GM23338 (cell line): Measurements from ENCODE around the gene SEMA6B. TPM values are rescaled to one million over a fixed set of nuclear protein-coding genes. Genes with fewer than 3 reads are reported as not detected.
A peak's percentile ranks its signal among the peaks of the same experiment; 100 is the strongest.

Experiments
- ATAC-seq: fragments of 200-7000 bp; cut with Tn5 transposase; 3 replicates; pipeline ENCODE4 v1.9.1; 2020
- DNase-seq: peaks from one replicate; pipeline ENCODE4 v3.0.0-alpha.2; 2015; ENCODE audit warnings: low spot score
- H2AFZ ChIP-seq: fragments of 200-600 bp; sonication (generic); 2 replicates; pipeline ENCODE4 v1.8.0; 2016; ENCODE audit warnings: antibody characterized with exemption, mild to moderate bottlenecking, moderate library complexity
- H3F3A ChIP-seq: fragments of 200-600 bp; sonication (generic); replicated peaks from 2 replicates; pipeline ENCODE4 v1.8.0; 2017; ENCODE audit warnings: antibody characterized with exemption, mixed run types, low read depth
- H3K27ac ChIP-seq: fragments of 200-600 bp; sonication (generic); 2 replicates; pipeline ENCODE4 v1.6.1; 2016; ENCODE audit warnings: low read depth
- H3K27me3 ChIP-seq: fragments of 200-600 bp; sonication (generic); 2 replicates; pipeline ENCODE4 v1.8.0; 2016; ENCODE audit warnings: mild to moderate bottlenecking, mixed run types, moderate library complexity; ENCODE audit not compliant: insufficient read depth
- H3K36me3 ChIP-seq: fragments of 200-600 bp; sonication (generic); 2 replicates; pipeline ENCODE4 v1.8.0; 2016; ENCODE audit warnings: mild to moderate bottlenecking; ENCODE audit not compliant: insufficient read depth
- H3K4me1 ChIP-seq: fragments of 200-600 bp; sonication (generic); 2 replicates; pipeline ENCODE4 v1.8.0; 2016; ENCODE audit warnings: mild to moderate bottlenecking, moderate library complexity; ENCODE audit not compliant: insufficient read depth
- H3K4me2 ChIP-seq: fragments of 200-600 bp; sonication (generic); 2 replicates; pipeline ENCODE4 v1.7.1; 2017; ENCODE audit warnings: mixed run types
- H3K4me3 ChIP-seq: fragments of 200-600 bp; sonication (generic); 2 replicates; pipeline ENCODE4 v1.6.1; 2016; ENCODE audit warnings: mixed run types
- H3K79me2 ChIP-seq: fragments of 200-600 bp; sonication (generic); replicated peaks from 2 replicates; pipeline ENCODE4 v1.8.0; 2017; ENCODE audit warnings: mild to moderate bottlenecking; ENCODE audit not compliant: insufficient read depth
- H3K9me2 ChIP-seq: fragments of 200-600 bp; sonication (generic); 2 replicates; pipeline ENCODE4 v1.8.0; 2017; ENCODE audit not compliant: insufficient read depth
- H4K20me1 ChIP-seq: fragments of 200-600 bp; sonication (generic); replicated peaks from 2 replicates; pipeline ENCODE4 v1.8.0; 2017; ENCODE audit warnings: mild to moderate bottlenecking; ENCODE audit not compliant: insufficient read depth
- H3K27ac Mint-ChIP-seq: 2 replicates; pipeline ENCODE4 v1.8.0; 2020; ENCODE audit warnings: inconsistent platforms, mild to moderate bottlenecking, moderate library complexity, mixed read lengths
- H3K27me3 Mint-ChIP-seq: 3 replicates; pipeline ENCODE4 v1.8.0; 2022; ENCODE audit warnings: low read depth, mild to moderate bottlenecking, moderate library complexity, mixed read lengths, inconsistent platforms; ENCODE audit not compliant: insufficient read depth, poor library complexity
- H3K36me3 Mint-ChIP-seq: 3 replicates; pipeline ENCODE4 v1.8.0; 2021; ENCODE audit warnings: low read depth, mild to moderate bottlenecking, inconsistent platforms, moderate library complexity, mixed read lengths
- H3K4me1 Mint-ChIP-seq: 3 replicates; pipeline ENCODE4 v1.8.0; 2020; ENCODE audit warnings: mild to moderate bottlenecking, inconsistent platforms, mixed read lengths
- H3K4me3 Mint-ChIP-seq: 3 replicates; pipeline ENCODE4 v1.8.0; 2021; ENCODE audit warnings: moderate library complexity, mild to moderate bottlenecking, inconsistent platforms, mixed read lengths
- H3K9me3 Mint-ChIP-seq: 3 replicates; pipeline ENCODE4 v1.8.0; 2020; ENCODE audit warnings: moderate library complexity, mild to moderate bottlenecking, inconsistent platforms, mixed read lengths
- CREB1 ChIP-seq: fragments of 250-450 bp; sonication (Bioruptor Pico); IDR thresholded peaks from 2 replicates; pipeline ENCODE4 v1.5.0; 2020; ENCODE audit warnings: low read depth, mild to moderate bottlenecking, moderate library complexity
- ETS1 ChIP-seq: IDR thresholded peaks from 2 replicates; pipeline ENCODE4 v1.6.1; 2016; ENCODE audit warnings: antibody characterized with exemption
- EZH2 ChIP-seq: fragments of 200-600 bp; sonication (generic); IDR thresholded peaks from one replicate; pipeline ENCODE4 v1.8.0; 2017; ENCODE audit warnings: antibody characterized with exemption, mild to moderate bottlenecking, low read depth; ENCODE audit not compliant: unreplicated experiment
- NANOG ChIP-seq: IDR thresholded peaks from 2 replicates; pipeline ENCODE4 v1.6.1; 2016; ENCODE audit warnings: antibody characterized with exemption, borderline replicate concordance
- STAT1 ChIP-seq: IDR thresholded peaks from one replicate; pipeline ENCODE4 v1.6.1; 2016; ENCODE audit warnings: antibody characterized with exemption; ENCODE audit not compliant: unreplicated experiment
- ZNF114 ChIP-seq: fragments of 250-450 bp; sonication (Bioruptor Pico); IDR thresholded peaks from 2 replicates; pipeline ENCODE4 v1.5.0; 2020; ENCODE audit warnings: mild to moderate bottlenecking, moderate library complexity
- ZNF331 ChIP-seq: fragments of 250-450 bp; sonication (Bioruptor Pico); IDR thresholded peaks from 2 replicates; pipeline ENCODE4 v1.5.0; 2020; ENCODE audit warnings: low read depth, mild to moderate bottlenecking, moderate library complexity
- ZNF462 ChIP-seq: fragments of 250-450 bp; sonication (Bioruptor Pico); IDR thresholded peaks from 2 replicates; pipeline ENCODE4 v1.5.0; 2020; ENCODE audit warnings: mild to moderate bottlenecking, moderate library complexity
- polyA plus RNA-seq: library from polyadenylated mRNA; unstranded; fragments of >200 nt; fragmentation: Nextera tagmentation; extraction: Ambion mirVana; gene quantifications from 2 replicates; pipeline ENCODE4 v1.2.1, GENCODE V29; 2016
- total RNA-seq: library from RNA; depleted of rRNA; stranded (reverse); fragments of >200 nt; shearing (Covaris generic); gene quantifications from 2 replicates; pipeline ENCODE4 v1.2.3, GENCODE V29; 2014

The SEMA6B gene
- total and polyA plus RNA-seq, 2 experiments from 2014 or later: 5.3 to 42.7 TPM

GRCh38 chr19:4588291-4588761 lies 28.8 kb upstream of the SEMA6B start:
- no peak overlapping the region for H3K27ac ChIP-seq
- H3K4me1 ChIP-seq: peaks cover 5% of the 10 kb centered on the region
- no peak overlapping the region for H3K4me3 ChIP-seq
- ATAC-seq (no peak), DNase-seq (no peak)
- H3K36me3 Mint-ChIP-seq: no peaks in the 10 kb centered on the region
- peaks cover 21% of the 10 kb centered on the region for H3K4me1 Mint-ChIP-seq
- H3K9me2 ChIP-seq: no peaks in the 10 kb centered on the region
- 0 out of 2 replicates have a peak, but pooled peaks cover 8% of the 10 kb centered on the region for H3F3A ChIP-seq
- H3K79me2 ChIP-seq: no peaks in the 10 kb centered on the region
- no peak overlapping the region for H3K4me2 ChIP-seq
- no peak overlapping the region for H3K27ac Mint-ChIP-seq
- H3K27me3 Mint-ChIP-seq: peaks cover 17% of the 10 kb centered on the region
- H4K20me1 ChIP-seq: no peaks in the 10 kb centered on the region; the same call in 1 of the 2 replicates
- peak overlapping the region; percentile 66 for H2AFZ ChIP-seq
- H3K4me3 Mint-ChIP-seq: no peak overlapping the region
- peaks cover 20% of the 10 kb centered on the region for H3K27me3 ChIP-seq
- no peaks in the 10 kb centered on the region for H3K9me3 Mint-ChIP-seq
- no peaks in the 10 kb centered on the region for H3K36me3 ChIP-seq
- no peak for TF ChIP-seq NANOG
- TF ChIP-seq ZNF114 (CRISPR knock-in tag): no peak
- TF ChIP-seq ZNF331: no peak
- TF ChIP-seq ZNF462 (CRISPR knock-in tag): no peak
- no peak for TF ChIP-seq EZH2
- no peak for TF ChIP-seq CREB1 (CRISPR knock-in tag)
- TF ChIP-seq STAT1: no peak
- TF ChIP-seq ETS1: no peak
